Measurements from ENCODE around the gene RANBP10.

DNA sequence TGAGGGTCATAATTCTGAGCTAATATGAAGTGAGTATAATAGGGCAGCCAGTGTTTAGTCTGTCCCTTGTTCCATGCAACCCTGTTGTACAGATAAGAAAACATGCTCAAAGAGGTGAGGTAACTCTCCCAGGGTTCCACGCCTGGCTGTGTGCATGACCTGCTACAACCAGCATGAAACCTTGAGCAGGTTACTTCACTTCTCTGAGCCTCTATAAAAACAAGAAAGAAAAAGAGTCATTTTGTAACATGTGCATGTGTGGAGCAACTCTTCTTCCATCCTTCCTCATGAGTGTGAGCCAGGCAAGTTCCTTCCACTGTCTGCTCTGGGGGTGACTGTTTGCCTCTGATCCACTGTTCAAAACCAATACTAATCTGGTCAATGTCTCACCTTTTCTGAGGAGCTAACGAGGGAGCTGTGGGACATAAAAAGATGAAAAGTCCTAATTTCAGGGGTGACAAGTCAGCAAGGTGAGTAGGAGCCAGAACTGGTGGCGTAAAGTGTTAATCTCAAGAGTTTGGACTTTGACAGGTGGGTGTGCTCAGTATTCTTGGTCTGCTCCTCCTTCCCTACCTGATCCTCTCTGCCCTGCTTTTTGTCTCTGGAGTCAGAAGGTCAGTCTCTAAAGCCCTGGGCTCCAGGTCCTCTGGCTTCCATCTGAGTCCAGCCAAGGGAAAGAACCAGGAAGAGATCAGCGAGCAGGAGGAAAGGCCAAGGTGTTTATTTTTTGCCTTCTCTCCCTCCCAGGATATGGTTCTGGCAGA lies 108.8 kb downstream of the RANBP10 start:
- TF ChIP-seq CTCF (conservative IDR thresholded peaks at IDR 0.05; ENCODE audit: low read length), result no peak
- TF ChIP-seq EZH2phosphoT487 (IDR thresholded peaks at IDR 0.05; ENCODE audit: borderline replicate concordance, low read depth, low read length), result no peak
